Measurements from ENCODE around the gene AFTPH.

AFTPH gene

GRCh38 chr2:64485331-64485730, 38.8 kb upstream of the AFTPH start:
- H3K36me3 ChIP-seq (ENCODE audit: control insufficient read depth, low read length) = no peaks in the 10 kb centered on the region
- H3K4me2 ChIP-seq (ENCODE audit: low read length) = no peak overlapping the region
- no peak overlapping the region for H3K27ac ChIP-seq (ENCODE audit: low read depth, low read length)
- TF ChIP-seq EZH2phosphoT487 (IDR thresholded peaks at IDR 0.05; ENCODE audit: borderline replicate concordance, low read length) = no peak
- no peak for TF ChIP-seq CTCF (IDR thresholded peaks at IDR 0.05; ENCODE audit: low read depth, low read length, poor library complexity, severe bottlenecking)
- H3K9me2 ChIP-seq (replicated peaks; ENCODE audit: control insufficient read depth, low read length) = no peaks in the 10 kb centered on the region
- no peaks in the 10 kb centered on the region for H3K79me2 ChIP-seq (ENCODE audit: control insufficient read depth, low read length)
- peaks cover 3% of the 10 kb centered on the region for H3K4me1 ChIP-seq (ENCODE audit: control insufficient read depth, low read length)
- no peaks in the 10 kb centered on the region for H4K20me1 ChIP-seq (ENCODE audit: control insufficient read depth, insufficient read depth, low read depth, low read length)
- H3K9me3 ChIP-seq (ENCODE audit: control insufficient read depth, insufficient read depth, low read length) = no peaks in the 10 kb centered on the region
- H3F3A ChIP-seq (ENCODE audit: control insufficient read depth, insufficient read depth) = no peaks in the 10 kb centered on the region
- H3K27me3 ChIP-seq (ENCODE audit: control insufficient read depth, low read length) = peaks cover 12% of the 10 kb centered on the region
- no peak overlapping the region for H3K4me3 ChIP-seq (ENCODE audit: low read length)

GRCh38 chr2:64485961-64486360, 38.2 kb upstream of the AFTPH start:
- H3K27ac ChIP-seq (ENCODE audit: low read depth, low read length) = no peak overlapping the region
- no peak overlapping the region for H3K4me2 ChIP-seq (ENCODE audit: low read length)
- TF ChIP-seq CTCF (IDR thresholded peaks at IDR 0.05; ENCODE audit: low read depth, low read length, poor library complexity, severe bottlenecking) = no peak

GRCh38 chr2:64487256-64488049, 36.7 kb upstream of the AFTPH start:
- Histone ChIP-seq H3K4me2 (ENCODE audit: low read length) (no peak overlapping the region), H3K27me3 (ENCODE audit: control insufficient read depth, low read length) (peaks cover 14% of the 10 kb centered on the region), H3K4me1 (ENCODE audit: control insufficient read depth, low read length) (peaks cover 3% of the 10 kb centered on the region), H3K27ac (ENCODE audit: low read depth, low read length) (no peak overlapping the region), H3F3A (ENCODE audit: control insufficient read depth, insufficient read depth) (no peaks in the 10 kb centered on the region), H3K9me3 (ENCODE audit: control insufficient read depth, insufficient read depth, low read length) (no peaks in the 10 kb centered on the region), H3K4me3 (ENCODE audit: low read length) (no peak overlapping the region), H3K36me3 (ENCODE audit: control insufficient read depth, low read length) (no peaks in the 10 kb centered on the region), H4K20me1 (ENCODE audit: control insufficient read depth, insufficient read depth, low read depth, low read length) (no peaks in the 10 kb centered on the region), H3K79me2 (ENCODE audit: control insufficient read depth, low read length) (no peaks in the 10 kb centered on the region), H3K9me2 (replicated peaks; ENCODE audit: control insufficient read depth, low read length) (no peaks in the 10 kb centered on the region)
- TF ChIP-seq EZH2phosphoT487 (IDR thresholded peaks at IDR 0.05; ENCODE audit: borderline replicate concordance, low read length) (no peak), CTCF (IDR thresholded peaks at IDR 0.05; ENCODE audit: low read depth, low read length, poor library complexity, severe bottlenecking) (no peak)

More at GRCh38 chr2:64485961-64486360, 38.2 kb upstream of the AFTPH start:
- peaks cover 3% of the 10 kb centered on the region for H3K4me1 ChIP-seq (ENCODE audit: control insufficient read depth, low read length)
- no peaks in the 10 kb centered on the region for H3K79me2 ChIP-seq (ENCODE audit: control insufficient read depth, low read length)
- no peaks in the 10 kb centered on the region for H3F3A ChIP-seq (ENCODE audit: control insufficient read depth, insufficient read depth)
- H3K36me3 ChIP-seq (ENCODE audit: control insufficient read depth, low read length) = no peaks in the 10 kb centered on the region
- H3K4me3 ChIP-seq (ENCODE audit: low read length) = no peak overlapping the region
- H3K9me3 ChIP-seq (ENCODE audit: control insufficient read depth, insufficient read depth, low read length) = no peaks in the 10 kb centered on the region
- no peaks in the 10 kb centered on the region for H3K9me2 ChIP-seq (replicated peaks; ENCODE audit: control insufficient read depth, low read length)
- H3K27me3 ChIP-seq (ENCODE audit: control insufficient read depth, low read length) = peaks cover 12% of the 10 kb centered on the region
- no peaks in the 10 kb centered on the region for H4K20me1 ChIP-seq (ENCODE audit: control insufficient read depth, insufficient read depth, low read depth, low read length)
